Omental fat pad (tissue), 4 donors: ENCODE measurements around the gene EDARADD. TPM values are rescaled to one million over a fixed set of nuclear protein-coding genes. Genes with fewer than 3 reads are reported as not detected.

ENCODE experiments used
- ATAC-seq: fragments of 150-250 bp; one replicate; pipeline ENCODE4 v1.9.1; 2016; ENCODE audit warnings: mild to moderate bottlenecking, moderate library complexity; ENCODE audit not compliant: low FRiP score
- DNase-seq: peaks from one replicate; pipeline ENCODE4 v3.0.0-alpha.2; 2019; ENCODE audit warnings: low spot score
- total RNA-seq, 4 donors: library from RNA; depleted of rRNA; stranded (reverse); fragments of >200 nt; gene quantifications; one replicate each; pipeline ENCODE4 v1.1.0, GENCODE V29; 2016
- TF ChIP-seq, protein P1 (sequence below), 3 donors: fragments of 450-650 bp; IDR thresholded peaks; one replicate each; pipeline ENCODE4 v1.5.1; 2016 to 2017; ENCODE audit warnings: antibody characterized with exemption in 3 of 3, mild to moderate bottlenecking in 3 of 3, moderate library complexity in 2 of 3

EDARADD gene
- total RNA-seq, 4 donors from 2014 or later: 0.24 to 1.2 (median 0.25) TPM; not detected in 1

GRCh38 chr1:236469466-236469865 lies 75.4 kb downstream of the EDARADD start:
- TF ChIP-seq, protein P1, sequence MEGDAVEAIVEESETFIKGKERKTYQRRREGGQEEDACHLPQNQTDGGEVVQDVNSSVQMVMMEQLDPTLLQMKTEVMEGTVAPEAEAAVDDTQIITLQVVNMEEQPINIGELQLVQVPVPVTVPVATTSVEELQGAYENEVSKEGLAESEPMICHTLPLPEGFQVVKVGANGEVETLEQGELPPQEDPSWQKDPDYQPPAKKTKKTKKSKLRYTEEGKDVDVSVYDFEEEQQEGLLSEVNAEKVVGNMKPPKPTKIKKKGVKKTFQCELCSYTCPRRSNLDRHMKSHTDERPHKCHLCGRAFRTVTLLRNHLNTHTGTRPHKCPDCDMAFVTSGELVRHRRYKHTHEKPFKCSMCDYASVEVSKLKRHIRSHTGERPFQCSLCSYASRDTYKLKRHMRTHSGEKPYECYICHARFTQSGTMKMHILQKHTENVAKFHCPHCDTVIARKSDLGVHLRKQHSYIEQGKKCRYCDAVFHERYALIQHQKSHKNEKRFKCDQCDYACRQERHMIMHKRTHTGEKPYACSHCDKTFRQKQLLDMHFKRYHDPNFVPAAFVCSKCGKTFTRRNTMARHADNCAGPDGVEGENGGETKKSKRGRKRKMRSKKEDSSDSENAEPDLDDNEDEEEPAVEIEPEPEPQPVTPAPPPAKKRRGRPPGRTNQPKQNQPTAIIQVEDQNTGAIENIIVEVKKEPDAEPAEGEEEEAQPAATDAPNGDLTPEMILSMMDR (IDR thresholded peaks at IDR 0.05): no peak
- ATAC-seq (no peak), DNase-seq (no peak)

DNA sequence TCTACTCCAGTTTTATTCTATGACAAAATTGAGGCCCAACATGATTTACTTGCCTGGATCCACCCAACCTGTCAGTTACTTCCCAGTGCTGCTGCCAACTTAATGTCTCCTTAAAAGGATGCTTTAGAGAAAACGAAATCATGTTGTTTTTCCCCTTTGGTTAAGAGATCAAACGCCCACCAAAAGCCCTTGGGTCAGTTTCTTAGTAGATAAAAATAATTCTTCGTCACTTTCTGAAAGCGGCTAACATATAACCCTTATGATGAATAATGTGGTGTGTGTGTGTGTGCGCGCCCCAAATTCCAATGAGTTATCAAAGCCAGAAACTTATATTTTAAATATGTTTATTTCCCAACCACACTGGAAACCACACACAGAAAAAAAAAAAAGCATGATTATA lies 77.0 kb downstream of the EDARADD start:
- DNase-seq (no peak), ATAC-seq (peak; percentile 52)
- TF ChIP-seq, protein P1 (IDR thresholded peaks at IDR 0.05): no peak

GRCh38 chr1:236471653-236472052 lies 77.6 kb downstream of the EDARADD start:
- TF ChIP-seq, protein P1 (IDR thresholded peaks at IDR 0.05): no peak
- ATAC-seq: peak; percentile 58
- DNase-seq: no peak

- TF ChIP-seq, protein P1 (IDR thresholded peaks at IDR 0.05): no peak
- DNase-seq (no peak), ATAC-seq (no peak)
These were observed 79.0 kb downstream of the EDARADD start for GRCh38 chr1:236472850-236473788.

DNA sequence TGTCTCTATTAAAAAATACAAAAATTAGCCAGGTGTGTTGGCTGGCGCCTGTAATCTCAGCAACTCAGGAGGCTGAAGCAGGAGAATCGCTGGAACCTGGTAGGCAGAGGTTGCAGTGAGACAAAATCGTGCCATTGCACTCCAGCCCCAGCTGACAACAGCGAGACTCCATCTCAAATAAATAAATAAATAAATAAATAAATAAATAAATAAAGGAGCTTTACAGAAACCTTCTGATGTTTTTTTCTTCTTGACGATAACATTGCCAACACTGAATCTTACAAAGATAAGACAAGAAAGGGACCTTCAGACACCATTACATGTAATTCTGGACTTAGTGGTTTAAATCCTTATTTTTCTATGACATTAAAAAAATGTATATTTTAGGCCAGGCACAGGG lies 81.9 kb downstream of the EDARADD start:
- TF ChIP-seq, protein P1 (IDR thresholded peaks at IDR 0.05): no peak
- ATAC-seq (no peak), DNase-seq (no peak)

- DNase-seq (no peak), ATAC-seq (no peak)
- TF ChIP-seq, protein P1 (IDR thresholded peaks at IDR 0.05): no peak
These were observed 86.8 kb downstream of the EDARADD start for GRCh38 chr1:236480758-236481436.
